Fibroblast of the conjunctiva (primary cell): ENCODE results near the gene MEGF6.

ENCODE experiments used
- DNase-seq: peaks from one replicate; pipeline ENCODE4 v3.0.0-alpha.2; 2010; ENCODE audit warnings: low read depth

MEGF6 gene

DNA sequence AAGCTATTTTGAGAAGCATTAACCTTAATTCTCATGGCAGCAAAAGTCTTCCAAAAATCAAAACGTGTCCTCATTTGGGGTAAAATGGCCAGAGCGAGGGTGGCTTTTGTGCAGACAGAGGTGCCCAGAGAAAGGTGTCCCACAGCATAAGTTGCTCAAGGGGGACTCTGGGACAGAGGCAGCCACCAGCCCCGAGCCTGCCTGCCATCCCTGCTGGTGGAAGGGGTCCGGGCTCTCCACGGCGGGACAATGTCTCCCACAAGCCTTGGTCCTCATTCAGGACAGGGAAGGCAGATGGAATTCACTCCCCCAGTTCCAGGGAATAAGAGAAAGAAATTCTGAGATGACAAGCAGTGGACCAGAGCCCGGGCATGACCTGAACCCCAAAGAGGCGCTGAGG, 169.4 kb downstream of the MEGF6 start:
- no peak for DNase-seq

DNA sequence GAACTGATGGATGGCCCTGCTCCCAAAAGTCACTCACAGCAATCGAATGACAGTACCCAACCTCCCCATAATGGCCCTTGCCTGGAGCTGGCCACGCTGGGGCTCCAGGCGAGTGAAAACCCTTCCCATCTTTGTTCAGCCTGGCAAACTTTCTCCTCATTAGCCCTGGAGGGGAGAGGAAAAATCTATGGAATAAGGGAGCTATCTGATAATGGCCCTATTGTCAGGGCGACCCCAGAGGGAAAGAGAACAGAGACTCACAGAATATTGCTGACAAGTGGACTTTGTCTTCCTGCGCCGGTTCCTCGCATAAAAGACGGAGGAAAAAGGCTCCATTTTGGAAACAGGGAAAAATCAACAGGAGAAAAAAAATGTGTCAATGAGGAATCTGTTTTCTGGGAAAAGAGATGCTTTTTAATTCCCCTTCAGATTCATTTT, 169.9 kb downstream of the MEGF6 start:
- DNase-seq = no peak

DNA sequence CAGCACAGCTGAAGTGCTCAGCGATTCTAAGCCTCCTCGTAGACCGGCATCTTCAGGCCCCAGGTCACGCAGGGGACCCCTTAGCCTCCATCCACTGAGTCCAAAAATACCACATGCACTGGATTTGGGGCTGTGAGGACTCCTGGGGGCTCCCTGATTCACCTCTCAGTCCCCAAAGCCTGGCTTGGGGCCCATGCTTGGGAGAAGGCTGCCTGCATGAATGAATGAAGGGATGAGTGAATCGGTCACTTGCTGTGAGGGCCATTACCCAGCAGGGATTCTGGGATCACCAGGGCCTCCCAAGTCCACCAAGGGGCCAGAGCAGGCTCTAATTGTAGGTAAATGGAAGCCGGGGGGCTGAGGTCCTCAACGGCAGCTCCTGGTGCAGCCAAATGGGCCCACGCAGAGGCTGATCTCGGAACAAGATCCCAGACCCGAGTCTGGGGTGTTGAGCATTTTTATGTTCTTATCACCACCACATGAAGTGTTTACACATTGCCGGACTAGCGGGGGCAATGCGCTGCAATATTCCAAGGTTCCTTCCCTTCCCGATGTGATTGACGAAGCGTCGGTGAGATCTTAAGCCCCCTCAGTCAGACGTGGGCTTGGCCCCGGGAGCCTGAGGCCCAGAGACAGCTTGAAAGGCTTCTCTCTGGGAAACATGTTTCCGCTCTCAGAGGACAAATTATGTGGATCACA, 170.4 kb downstream of the MEGF6 start:
- DNase-seq = no peak

DNA sequence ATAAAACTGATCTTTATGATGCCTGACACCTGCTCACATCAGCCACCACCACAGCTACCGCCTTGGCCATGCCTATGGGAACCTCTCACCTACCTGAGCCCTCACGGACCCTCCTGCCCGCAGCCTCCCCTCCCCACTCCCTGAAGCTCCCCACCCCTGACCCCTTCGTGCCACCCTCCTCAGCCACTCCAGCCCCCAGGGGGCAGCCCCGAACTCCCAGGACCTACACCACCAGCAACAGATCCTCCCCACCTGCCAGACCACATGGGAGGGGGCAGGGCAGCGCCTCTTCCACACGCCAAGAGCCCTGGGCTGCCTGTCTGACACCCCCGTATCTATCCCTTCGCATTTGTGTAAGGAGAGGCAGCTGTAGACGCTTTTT, 171.0 kb downstream of the MEGF6 start:
- no peak for DNase-seq
